CD4-positive, alpha-beta T cell treated with Interleukin-17A for 1 hour (primary cell): ENCODE data around the gene FAM229A.
"Not testable (repeated sequence)": the region's sequence is repeated elsewhere in the genome, so short reads cannot be mapped to it uniquely, and the experiment has no call there.

Source experiments
- DNase-seq: peaks from one replicate; pipeline ENCODE4 v3.0.0-alpha.2; 2020

Gene FAM229A

GRCh38 chr1:32362474-32363313 is at the start of gene FAM229A, which contains the start of gene TSSK3:
Gene FAM229A, minus strand, starts transcription at chr1:32362485. Its CDS starts 394 bp downstream, at chr1:32362091.
Gene TSSK3, plus strand, starts transcription at chr1:32362539. Its CDS starts 163 bp downstream, at chr1:32362702.
- no peak for DNase-seq

GRCh38 chr1:32411261-32411660 is 49.0 kb upstream of the FAM229A start:
- no peak for DNase-seq

- DNase-seq, result no peak
Measured at GRCh38 chr1:32406629-32407111, 44.4 kb upstream of the FAM229A start.

DNA sequence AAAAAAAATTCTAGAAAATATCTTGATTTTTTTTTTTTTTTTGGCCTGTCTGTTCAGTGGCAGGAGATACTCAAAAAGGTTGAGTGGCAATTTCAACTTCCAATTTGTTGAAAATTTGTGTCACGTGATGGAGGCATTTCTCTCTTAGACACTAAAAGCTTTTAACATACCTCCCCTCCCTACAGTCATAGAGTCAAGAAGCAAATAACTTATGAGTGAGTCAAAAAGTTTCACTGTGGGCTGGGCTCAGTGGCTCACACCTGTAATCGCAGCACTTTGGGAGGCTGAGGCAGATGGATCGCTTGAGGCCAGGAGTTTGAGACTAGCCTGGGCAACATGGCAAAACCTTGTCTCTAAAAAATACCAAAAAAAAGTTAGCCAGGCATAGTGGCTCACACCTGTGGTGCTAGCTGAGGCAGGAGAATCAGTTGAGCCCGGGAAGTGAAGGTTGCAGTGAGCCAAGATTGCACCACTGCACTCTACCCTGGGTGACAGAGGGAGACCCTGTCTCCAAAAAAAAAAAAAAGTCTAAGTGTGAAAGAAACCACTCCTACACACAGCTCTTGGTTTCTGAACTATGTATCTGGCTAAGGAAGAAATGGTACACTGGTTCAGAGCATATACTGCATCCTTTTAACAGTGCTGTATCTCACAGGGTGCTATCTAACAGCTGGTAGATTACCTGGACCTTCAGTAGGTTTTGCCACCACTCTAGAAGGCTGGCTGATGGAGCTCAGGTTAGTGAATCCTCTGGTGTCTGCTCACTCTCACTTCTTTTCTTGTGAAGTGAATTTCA is 43.6 kb upstream of the FAM229A start:
- no peak for DNase-seq

- DNase-seq, result no peak
Measured at GRCh38 chr1:32404946-32405345, 42.7 kb upstream of the FAM229A start.

DNA sequence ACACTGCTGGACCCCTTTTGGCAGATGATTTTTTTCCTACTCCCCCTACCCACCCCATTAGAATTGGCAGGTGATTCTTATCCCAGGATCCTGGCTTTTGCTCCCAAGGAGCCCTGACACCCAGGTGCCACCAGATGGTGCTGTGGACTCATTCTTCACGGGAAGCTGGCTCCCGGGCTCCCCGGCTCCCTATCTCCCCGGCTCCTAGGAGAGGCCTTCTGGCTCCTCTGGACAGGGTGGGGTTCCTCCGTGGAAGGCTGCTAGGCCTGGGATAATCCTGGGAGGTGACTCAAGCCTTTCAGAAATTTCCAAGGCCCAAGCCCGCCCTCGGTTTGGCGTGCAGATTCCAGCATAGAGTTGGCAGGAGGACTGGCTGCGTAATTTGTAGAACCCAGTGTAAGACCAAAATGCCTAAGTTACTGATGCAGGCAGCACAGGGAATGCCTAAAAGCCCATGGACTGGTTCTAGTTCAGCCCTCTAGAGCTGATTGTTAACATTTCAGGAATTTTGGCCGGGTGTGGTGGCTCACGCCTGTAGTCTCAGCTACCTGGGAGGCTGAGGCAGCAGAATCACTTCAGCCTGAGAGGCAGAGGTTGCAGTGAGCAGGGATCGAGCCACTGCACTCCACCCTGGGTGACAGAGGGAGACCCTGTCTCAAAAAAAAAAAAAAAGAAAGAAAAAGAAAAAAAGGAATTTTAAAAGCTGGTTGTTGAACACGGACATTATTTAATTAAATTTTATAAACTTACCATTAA is 38.8 kb upstream of the FAM229A start:
- DNase-seq, result peak; percentile 55

DNA sequence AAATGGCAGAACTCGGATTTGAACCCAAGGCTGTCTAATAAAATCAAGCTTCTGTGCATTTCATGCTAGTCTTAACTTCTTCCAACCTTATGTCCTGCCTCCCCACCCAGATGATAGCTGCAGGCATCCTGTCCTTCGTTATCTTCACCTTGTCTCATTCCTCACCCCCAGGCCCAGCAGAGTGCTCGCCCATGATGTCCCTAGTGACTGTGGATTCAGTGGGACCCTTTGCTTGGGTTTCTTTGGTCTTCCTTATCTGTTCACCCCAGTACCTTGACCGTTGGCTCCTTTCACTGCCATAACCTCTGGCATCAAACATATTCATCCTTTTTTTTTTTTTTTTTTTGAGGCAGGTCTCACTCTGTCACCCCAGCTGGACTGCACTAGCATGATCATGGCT is 37.6 kb upstream of the FAM229A start:
- no peak for DNase-seq

- DNase-seq, result no peak
Measured at GRCh38 chr1:32398401-32398800, 36.1 kb upstream of the FAM229A start.

GRCh38 chr1:32396524-32396923 is 34.2 kb upstream of the FAM229A start:
- DNase-seq, result not testable (repeated sequence)

- no peak for DNase-seq
Measured at GRCh38 chr1:32394890-32395432, 32.7 kb upstream of the FAM229A start.

GRCh38 chr1:32394141-32394889 is 32.0 kb upstream of the FAM229A start, which contains the start of gene BSDC1:
Gene BSDC1, minus strand, starts transcription at chr1:32394441. Its CDS starts 27 bp downstream, at chr1:32394414.
- DNase-seq, result peak; percentile 99

DNA sequence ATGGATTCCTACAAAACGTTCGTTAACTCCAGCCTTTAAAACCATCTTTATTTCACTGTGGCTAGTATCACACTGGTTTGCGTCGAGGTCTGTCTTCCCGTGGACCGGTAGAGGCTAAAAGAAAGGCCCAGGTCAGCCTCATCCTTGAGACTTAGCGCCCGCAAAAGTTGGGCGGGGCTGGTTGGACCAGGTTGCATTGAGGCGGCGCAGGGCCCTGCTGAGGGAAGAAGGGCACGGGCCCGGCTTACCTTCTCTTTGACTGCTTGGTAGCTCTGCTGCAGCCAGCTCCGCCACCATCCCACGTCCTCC is 31.5 kb upstream of the FAM229A start:
- DNase-seq, result peak; percentile 53

- DNase-seq, result peak; percentile 15
Measured at GRCh38 chr1:32393136-32393535, 30.9 kb upstream of the FAM229A start.

GRCh38 chr1:32392325-32392724 is 30.0 kb upstream of the FAM229A start:
- DNase-seq, result no peak

DNA sequence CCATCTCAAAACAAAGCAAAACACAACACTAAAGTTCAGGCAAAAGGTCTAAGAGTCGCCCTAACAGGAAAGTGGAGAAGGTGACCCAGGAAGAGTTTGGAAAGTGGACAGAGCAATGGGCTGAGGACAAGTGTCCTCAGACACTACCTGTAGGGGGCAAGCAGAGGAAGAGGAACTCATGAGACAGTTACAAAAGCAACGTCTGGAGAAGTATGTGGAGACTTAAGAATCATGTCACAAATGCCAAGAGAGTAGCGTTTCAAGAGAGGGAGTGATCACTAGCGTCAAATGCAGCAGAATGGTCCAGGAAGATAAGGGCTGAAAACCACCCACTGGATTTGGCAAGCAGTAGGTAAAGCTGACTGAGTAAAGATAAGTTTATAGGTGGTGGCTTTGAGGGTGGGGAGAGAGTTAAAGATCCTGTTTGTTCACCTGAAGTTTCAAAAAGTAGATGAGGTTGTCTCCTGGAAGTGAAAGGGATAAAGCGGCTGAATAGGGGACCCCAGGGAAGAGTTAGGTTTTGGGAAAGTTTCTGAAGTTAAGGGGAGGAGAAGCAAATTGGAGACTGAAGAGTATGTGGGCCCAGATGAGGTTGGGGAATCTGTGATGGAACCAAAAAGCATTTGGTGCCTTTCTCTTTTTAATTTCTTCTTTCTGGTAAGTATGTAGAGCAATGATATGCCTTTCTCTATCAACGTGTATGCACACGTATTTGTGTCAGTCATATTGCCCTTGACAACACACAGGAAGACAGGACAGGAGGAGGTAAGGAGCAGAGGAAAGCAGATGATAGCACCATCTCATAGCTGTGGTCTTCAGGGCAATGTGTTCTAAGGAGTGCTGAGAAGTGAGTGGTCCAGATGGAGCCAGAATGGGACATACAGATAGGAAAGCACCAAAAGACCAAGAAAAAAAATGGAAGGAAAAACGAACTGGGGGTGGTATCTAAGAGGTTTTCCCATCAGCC is 28.9 kb upstream of the FAM229A start:
- no peak for DNase-seq

GRCh38 chr1:32388641-32389040 is 26.4 kb upstream of the FAM229A start:
- DNase-seq, result no peak

GRCh38 chr1:32386676-32387392 is 24.5 kb upstream of the FAM229A start:
- DNase-seq, result no peak

- no peak for DNase-seq
Measured at GRCh38 chr1:32380057-32380456, 17.8 kb upstream of the FAM229A start.

DNA sequence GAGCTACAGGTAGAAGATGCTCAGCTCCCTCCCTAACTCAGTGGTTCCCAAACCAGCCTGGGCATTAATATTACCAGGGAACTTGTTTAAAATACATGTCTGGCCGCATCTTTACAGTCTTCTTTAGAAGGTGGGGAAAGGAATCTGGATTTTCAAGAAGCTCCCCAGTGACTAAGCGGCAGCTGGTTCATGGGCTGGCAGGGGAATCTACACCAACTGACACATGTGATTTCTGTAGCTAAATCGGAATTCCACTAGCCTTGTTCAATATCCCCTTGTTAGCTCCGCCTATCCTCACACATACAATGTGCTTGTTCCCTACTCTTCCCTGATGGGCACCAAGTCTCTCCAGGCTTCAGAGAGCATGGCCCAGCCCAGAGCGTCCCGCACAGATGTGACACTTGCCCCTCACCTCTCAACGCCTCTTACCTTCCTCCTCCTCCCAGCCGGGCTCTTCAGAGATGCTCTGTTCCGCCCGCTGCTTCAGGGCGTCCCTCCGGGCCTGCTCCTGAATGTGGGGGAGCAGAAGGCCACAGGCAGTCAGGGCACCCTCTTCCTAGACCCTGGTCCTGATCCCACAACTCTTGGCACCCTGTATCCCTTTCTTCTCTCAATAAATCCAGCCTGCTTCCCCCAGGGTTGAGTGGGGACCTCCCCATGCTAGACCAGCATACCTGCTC is 15.4 kb upstream of the FAM229A start:
- DNase-seq, result no peak
